Cardiac muscle cell (in vitro differentiated cells and primary cell): ENCODE data around the gene P4HTM. TPM values are rescaled to one million over a fixed set of nuclear protein-coding genes. Genes with fewer than 3 reads are reported as not detected.

Experiments
- DNase-seq, 2 donors: peaks; one replicate each; pipeline versions ENCODE4 v3.0.0 to v3.0.0-alpha.2; 2010 to 2017; ENCODE audit warnings: low read depth in 1 of 2, low spot score in 1 of 2
- H3K27ac ChIP-seq: fragments of 200-600 bp; sonication (generic); 2 replicates; pipeline ENCODE4 v1.5.1; 2016
- H3K27me3 ChIP-seq: fragments of 200-600 bp; sonication (generic); 2 replicates; pipeline ENCODE4 v1.6.0; 2016; ENCODE audit warnings: control low read depth
- H3K36me3 ChIP-seq: fragments of 200-600 bp; sonication (generic); 2 replicates; pipeline ENCODE4 v1.5.1; 2016; ENCODE audit warnings: control low read depth
- H3K4me1 ChIP-seq: fragments of 200-600 bp; sonication (generic); 2 replicates; pipeline ENCODE4 v1.8.1; 2017; ENCODE audit warnings: low read depth, mild to moderate bottlenecking, mixed run types
- H3K4me3 ChIP-seq: fragments of 200-600 bp; sonication (generic); 2 replicates; pipeline ENCODE4 v1.5.1; 2016; ENCODE audit warnings: mild to moderate bottlenecking
- H3K9me3 ChIP-seq: fragments of 200-600 bp; sonication (generic); 2 replicates; pipeline ENCODE4 v1.5.1; 2017; ENCODE audit warnings: low read depth, mild to moderate bottlenecking, control low read depth
- polyA plus RNA-seq: library from polyadenylated mRNA; unstranded; fragments of >200 nt; fragmentation: Nextera tagmentation; extraction: Ambion mirVana; gene quantifications from 2 replicates; pipeline ENCODE4 v1.2.1, GENCODE V29; 2016
- total RNA-seq: library from RNA; depleted of rRNA; stranded (reverse); fragments of >200 nt; gene quantifications from 2 replicates; pipeline ENCODE4 v1.2.3, GENCODE V29; 2016
- TF ChIP-seq, protein P1 (sequence below): IDR thresholded peaks from 2 replicates; pipeline ENCODE4 v1.5.1; 2012; ENCODE audit warnings: low read depth, mild to moderate bottlenecking, low read length

P4HTM gene
- total and polyA plus RNA-seq, 2 experiments from 2014 or later, result 60.4 to 76.5 TPM

DNA sequence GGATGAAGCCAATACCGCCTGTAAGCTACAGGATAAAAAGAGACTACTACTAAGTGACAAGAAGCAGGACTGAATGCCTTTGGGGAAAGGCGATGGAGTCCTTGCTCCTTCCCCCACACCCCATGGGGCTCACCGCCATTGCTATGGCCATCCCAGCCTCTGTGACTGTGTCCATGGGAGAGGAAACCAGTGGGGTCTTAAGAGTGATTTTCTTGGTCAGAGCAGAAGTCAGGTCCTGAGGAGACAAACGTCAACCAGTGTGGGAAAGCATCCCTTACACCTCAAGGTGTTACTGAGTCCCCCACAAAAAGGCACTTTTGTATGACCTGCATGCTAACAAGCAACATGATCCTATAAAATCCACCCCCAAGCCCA, 38.2 kb downstream of the P4HTM start:
- H3K4me3 ChIP-seq, result peak overlapping the region; percentile 54
- H3K36me3 ChIP-seq, result peaks cover 50% of the 10 kb centered on the region
- H3K9me3 ChIP-seq, result no peaks in the 10 kb centered on the region
- no peak for DNase-seq
- H3K27me3 ChIP-seq, result no peaks in the 10 kb centered on the region
- TF ChIP-seq, protein P1, sequence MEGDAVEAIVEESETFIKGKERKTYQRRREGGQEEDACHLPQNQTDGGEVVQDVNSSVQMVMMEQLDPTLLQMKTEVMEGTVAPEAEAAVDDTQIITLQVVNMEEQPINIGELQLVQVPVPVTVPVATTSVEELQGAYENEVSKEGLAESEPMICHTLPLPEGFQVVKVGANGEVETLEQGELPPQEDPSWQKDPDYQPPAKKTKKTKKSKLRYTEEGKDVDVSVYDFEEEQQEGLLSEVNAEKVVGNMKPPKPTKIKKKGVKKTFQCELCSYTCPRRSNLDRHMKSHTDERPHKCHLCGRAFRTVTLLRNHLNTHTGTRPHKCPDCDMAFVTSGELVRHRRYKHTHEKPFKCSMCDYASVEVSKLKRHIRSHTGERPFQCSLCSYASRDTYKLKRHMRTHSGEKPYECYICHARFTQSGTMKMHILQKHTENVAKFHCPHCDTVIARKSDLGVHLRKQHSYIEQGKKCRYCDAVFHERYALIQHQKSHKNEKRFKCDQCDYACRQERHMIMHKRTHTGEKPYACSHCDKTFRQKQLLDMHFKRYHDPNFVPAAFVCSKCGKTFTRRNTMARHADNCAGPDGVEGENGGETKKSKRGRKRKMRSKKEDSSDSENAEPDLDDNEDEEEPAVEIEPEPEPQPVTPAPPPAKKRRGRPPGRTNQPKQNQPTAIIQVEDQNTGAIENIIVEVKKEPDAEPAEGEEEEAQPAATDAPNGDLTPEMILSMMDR, result no peak
- no peaks in the 10 kb centered on the region for H3K4me1 ChIP-seq
- H3K27ac ChIP-seq, result peak overlapping the region; percentile 73

DNA sequence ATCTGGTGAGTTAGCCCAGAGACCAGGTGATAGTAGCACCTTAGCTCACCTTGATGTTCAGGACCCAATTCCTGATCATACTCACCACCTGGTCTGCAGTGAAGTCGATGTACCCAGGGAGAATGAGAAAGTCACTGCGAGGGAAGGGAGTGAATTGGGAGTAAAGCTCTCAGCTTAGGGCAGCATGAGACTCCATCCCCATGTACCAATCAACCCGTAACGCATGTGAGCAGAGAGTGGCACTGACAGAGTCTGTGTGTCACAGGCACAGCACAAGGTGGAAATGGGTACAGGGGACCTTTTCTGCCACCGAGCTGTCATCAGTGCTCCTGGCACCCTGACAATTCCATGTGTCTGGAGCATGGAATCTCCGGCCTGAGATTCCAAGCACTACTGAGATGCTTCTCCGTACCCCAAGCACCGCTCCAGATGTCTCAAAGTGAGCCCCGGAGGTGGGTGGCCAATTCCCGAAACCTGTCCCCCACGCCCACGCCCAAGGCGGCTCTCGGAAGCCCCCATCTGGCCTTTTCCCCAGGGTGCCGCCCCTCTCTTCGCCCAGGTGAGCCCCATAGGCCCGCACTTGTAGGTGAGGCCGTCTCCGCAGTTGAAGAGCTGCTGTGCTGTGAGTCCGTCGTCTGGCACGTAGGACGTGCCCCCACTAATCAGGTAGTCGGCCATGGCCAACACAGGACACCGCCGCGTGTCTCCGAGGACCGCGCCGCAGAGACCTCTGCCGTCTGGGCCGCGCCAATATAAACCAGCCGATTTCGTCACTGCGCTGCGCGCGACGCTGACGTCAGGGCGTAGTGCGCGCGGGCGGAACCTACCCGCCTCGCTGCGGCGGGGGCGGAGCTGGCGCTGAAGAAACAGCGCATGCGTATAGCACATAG, 38.9 kb downstream of the P4HTM start, which contains the start of gene IMPDH2:
Gene IMPDH2 (minus strand): TSS at position 726 of the 890 bp plus-strand sequence. CDS start 48 bp downstream, at position 678.
- H3K9me3 ChIP-seq, result no peaks in the 10 kb centered on the region
- H3K36me3 ChIP-seq, result peaks cover 51% of the 10 kb centered on the region
- DNase-seq, result peak; percentile 94 to 96
- H3K27me3 ChIP-seq, result no peaks in the 10 kb centered on the region
- peak within 1 kb of the TSS; percentile 73 for H3K27ac ChIP-seq
- no peaks in the 10 kb centered on the region for H3K4me1 ChIP-seq
- TF ChIP-seq, protein P1, result no peak
- H3K4me3 ChIP-seq, result peak within 1 kb of the TSS; percentile 54

DNA sequence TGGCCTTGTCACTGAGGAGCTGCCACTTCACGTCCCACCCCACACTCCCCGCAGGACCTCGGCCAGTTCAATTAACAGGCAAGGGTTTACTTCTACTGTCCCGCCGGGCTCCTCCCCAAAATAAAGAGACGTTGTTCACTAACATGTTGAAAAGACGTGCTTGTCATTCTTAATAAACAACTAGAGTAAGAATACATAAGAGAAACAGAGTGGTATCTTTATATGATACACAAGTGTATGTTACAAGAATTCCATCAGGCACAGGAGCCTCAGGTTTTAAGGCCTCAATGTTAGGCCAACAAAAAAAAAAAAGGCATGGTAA, 39.5 kb downstream of the P4HTM start:
- peak overlapping the region; percentile 73 for H3K27ac ChIP-seq
- no peak overlapping the region for H3K4me3 ChIP-seq
- H3K27me3 ChIP-seq, result no peaks in the 10 kb centered on the region
- TF ChIP-seq, protein P1, result no peak
- H3K36me3 ChIP-seq, result peaks cover 47% of the 10 kb centered on the region
- no peak for DNase-seq
- H3K9me3 ChIP-seq, result no peaks in the 10 kb centered on the region
- no peaks in the 10 kb centered on the region for H3K4me1 ChIP-seq

DNA sequence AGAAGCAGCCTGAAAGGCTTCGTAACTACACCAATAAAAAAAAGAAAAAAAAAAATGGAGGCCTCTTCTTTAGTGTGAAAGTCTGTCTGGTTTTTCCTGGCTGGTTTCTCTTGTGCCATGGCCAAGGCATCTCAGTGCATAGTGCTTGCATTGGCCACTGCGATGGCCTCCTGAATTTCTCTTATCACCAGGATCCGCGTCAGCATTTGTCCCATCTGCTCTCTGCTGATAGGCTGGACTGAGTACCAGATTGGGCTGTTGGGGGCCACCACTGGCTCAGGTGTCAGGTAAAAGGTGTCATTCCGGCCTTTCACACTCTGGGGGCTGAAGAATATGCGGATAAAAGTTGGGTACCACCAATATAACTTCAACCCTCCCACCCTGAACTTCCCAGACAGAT, 40.3 kb downstream of the P4HTM start:
- Histone ChIP-seq H3K36me3 (peaks cover 45% of the 10 kb centered on the region), H3K9me3 (no peaks in the 10 kb centered on the region), H3K4me1 (no peaks in the 10 kb centered on the region), H3K27me3 (no peaks in the 10 kb centered on the region), H3K4me3 (no peak overlapping the region), H3K27ac (no peak overlapping the region)
- TF ChIP-seq, protein P1, result no peak
- no peak for DNase-seq

DNA sequence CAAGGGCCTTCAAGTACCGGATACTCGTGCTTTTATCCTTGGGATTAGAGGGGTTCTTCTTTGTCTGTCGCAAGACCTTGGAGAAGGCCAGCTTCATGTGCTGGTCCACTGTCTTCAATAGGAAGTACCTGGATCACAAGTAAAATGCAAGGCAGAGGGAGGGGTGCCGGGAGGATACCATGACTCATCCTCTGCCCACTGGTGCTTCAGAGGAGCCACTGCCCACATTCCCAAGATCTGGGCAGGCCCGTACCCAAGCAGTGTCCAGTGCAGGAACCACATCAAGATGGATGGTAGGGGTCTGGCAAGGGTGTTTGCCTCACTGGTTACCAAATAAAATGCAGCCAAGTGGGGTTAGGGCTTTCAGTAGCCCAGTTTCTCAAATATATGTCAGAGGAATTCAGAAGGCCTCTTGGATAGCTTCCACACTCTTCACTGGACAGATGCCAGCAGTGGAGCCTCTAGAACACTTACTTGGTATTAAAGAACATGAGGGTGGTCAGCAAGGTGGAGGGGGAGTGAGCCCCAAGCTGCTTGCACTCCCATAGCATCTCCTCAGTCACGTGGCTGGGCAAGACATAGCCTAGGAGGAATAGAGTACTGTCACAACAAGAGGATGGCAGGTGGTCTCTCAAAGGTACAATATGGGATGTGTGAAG, 42.7 kb downstream of the P4HTM start:
- Histone ChIP-seq H3K36me3 (peaks cover 41% of the 10 kb centered on the region), H3K27me3 (no peaks in the 10 kb centered on the region), H3K9me3 (no peaks in the 10 kb centered on the region), H3K4me3 (no peak overlapping the region), H3K4me1 (no peaks in the 10 kb centered on the region), H3K27ac (peak overlapping the region; percentile 43)
- TF ChIP-seq, protein P1, result no peak
- peak in 1 of 2 donors; percentile 56 for DNase-seq
